NT2/D1 (cell line): ENCODE results near the gene ELOVL1.

Experiments
- YY1 ChIP-seq: IDR thresholded peaks from 2 replicates; pipeline ENCODE4 v1.6.1; 2011; ENCODE audit not compliant: insufficient read length, insufficient read depth
- ZNF274 ChIP-seq: IDR thresholded peaks from 2 replicates; pipeline ENCODE4 v1.6.1; 2011; ENCODE audit warnings: mild to moderate bottlenecking, low read depth, low read length

GRCh38 chr1:43352881-43353280, 14.9 kb downstream of the ELOVL1 start:
- TF ChIP-seq ZNF274 (no peak), YY1 (no peak)
